Immature natural killer cell (primary cell): Measurements from ENCODE around the gene IFT25. TPM values are rescaled to one million over a fixed set of nuclear protein-coding genes. Genes with fewer than 3 reads are reported as not detected.
A peak's percentile ranks its signal among the peaks of the same experiment; 100 is the strongest.

Experiments used
- DNase-seq, 3 donors: peaks; one replicate each; pipeline ENCODE4 v3.0.0; 2022; ENCODE audit warnings: mixed read lengths in 1 of 3
- H3K27ac Mint-ChIP-seq, 6 donors: one replicate each; pipeline ENCODE4 v1.8.0; 2020; ENCODE audit warnings: mixed read lengths in 6 of 6, mild to moderate bottlenecking in 5 of 6, inconsistent platforms in 4 of 6, moderate library complexity in 3 of 6
- H3K27me3 Mint-ChIP-seq, 3 donors: one replicate each; pipeline ENCODE4 v1.8.0; 2020 to 2021; ENCODE audit warnings: low read depth in 3 of 3, mild to moderate bottlenecking in 3 of 3, mixed read lengths in 3 of 3, moderate library complexity in 3 of 3, inconsistent platforms in 1 of 3
- H3K36me3 Mint-ChIP-seq, 3 donors: one replicate each; pipeline ENCODE4 v1.8.0; 2020; ENCODE audit warnings: mixed read lengths in 3 of 3, inconsistent platforms in 2 of 3, mild to moderate bottlenecking in 2 of 3
- H3K4me1 Mint-ChIP-seq, 2 donors: one replicate each; pipeline ENCODE4 v1.8.0; 2020; ENCODE audit warnings: inconsistent platforms in 2 of 2, mild to moderate bottlenecking in 2 of 2, mixed read lengths in 2 of 2, moderate library complexity in 1 of 2
- H3K4me3 Mint-ChIP-seq, 5 donors: one replicate each; pipeline ENCODE4 v1.8.0; 2020; ENCODE audit warnings: mild to moderate bottlenecking in 5 of 5, mixed read lengths in 5 of 5, inconsistent platforms in 3 of 5, moderate library complexity in 3 of 5
- H3K9me3 Mint-ChIP-seq, 6 donors: one replicate each; pipeline ENCODE4 v1.8.0; 2020; ENCODE audit warnings: mild to moderate bottlenecking in 6 of 6, mixed read lengths in 6 of 6, inconsistent platforms in 4 of 6, moderate library complexity in 3 of 6
- polyA plus RNA-seq, 3 donors: library from polyadenylated mRNA; unstranded; fragments of 300-500 nt; fragmentation: Illumina TruSeq; gene quantifications; one replicate each; pipeline ENCODE4 v1.2.3, GENCODE V29; 2021

IFT25 gene
- polyA plus RNA-seq, 3 donors from 2014 or later, result 58.6 to 72.6 (median 66.7) TPM

GRCh38 chr1:53947172-53947907 is 1.8 kb upstream of the IFT25 start:
- Mint-ChIP-seq H3K36me3 (peaks cover 0 to under 1% (median 0%) of the 10 kb centered on the region in 3 donors), H3K4me1 (peaks cover 39 to 52% of the 10 kb centered on the region in 2 donors), H3K27me3 (peaks cover 5 to 18% (median 16%) of the 10 kb centered on the region in 3 donors), H3K27ac (peak overlapping the region; percentile 46 to 92 (median 80)), H3K4me3 (peak overlapping the region; percentile 75 to 88 (median 78)), H3K9me3 (no peaks in the 10 kb centered on the region)
- no peak for DNase-seq

GRCh38 chr1:53946252-53947171 is 1.0 kb upstream of the IFT25 start, which contains the start of gene LRRC42:
TSS of gene LRRC42 (plus strand) at chr1:53946350. CDS start at chr1:53952000, 5,650 bp downstream.
- H3K27ac Mint-ChIP-seq, result peak within 1 kb of the TSS; percentile 91 to 97 (median 95)
- H3K4me1 Mint-ChIP-seq, result peaks cover 39 to 57% of the 10 kb centered on the region in 2 donors
- no peaks in the 10 kb centered on the region for H3K36me3 Mint-ChIP-seq
- no peaks in the 10 kb centered on the region for H3K9me3 Mint-ChIP-seq
- H3K4me3 Mint-ChIP-seq, result peak within 1 kb of the TSS; percentile 87 to 99 (median 94)
- no peak for DNase-seq
- H3K27me3 Mint-ChIP-seq, result peaks cover 5 to 18% (median 16%) of the 10 kb centered on the region in 3 donors

- peak overlapping the region; percentile 87 to 99 (median 94) for H3K4me3 Mint-ChIP-seq
- H3K36me3 Mint-ChIP-seq, result peaks cover 0 to 3% (median 0%) of the 10 kb centered on the region in 3 donors
- H3K9me3 Mint-ChIP-seq, result no peaks in the 10 kb centered on the region
- DNase-seq, result no peak
- H3K4me1 Mint-ChIP-seq, result peaks cover 41 to 61% of the 10 kb centered on the region in 2 donors
- peak overlapping the region; percentile 91 to 97 (median 95) for H3K27ac Mint-ChIP-seq
- H3K27me3 Mint-ChIP-seq, result peaks cover 5 to 18% (median 16%) of the 10 kb centered on the region in 3 donors
Measured at GRCh38 chr1:53945183-53945432, 391 bp downstream of the IFT25 start.

- Mint-ChIP-seq H3K4me1 (peaks cover 42 to 66% of the 10 kb centered on the region in 2 donors), H3K4me3 (peak overlapping the region; percentile 87 to 99 (median 94)), H3K27me3 (peaks cover 5 to 18% (median 16%) of the 10 kb centered on the region in 3 donors), H3K9me3 (no peaks in the 10 kb centered on the region), H3K36me3 (peaks cover 0 to 4% (median 0%) of the 10 kb centered on the region in 3 donors), H3K27ac (peak overlapping the region; percentile 91 to 97 (median 95))
- DNase-seq, result no peak
Measured at GRCh38 chr1:53944469-53945182, 873 bp downstream of the IFT25 start.

- H3K27ac Mint-ChIP-seq, result peak overlapping the region; percentile 78 to 97 (median 90)
Measured at GRCh38 chr1:53943490-53944043, 1.9 kb downstream of the IFT25 start.

GRCh38 chr1:53943090-53943489 is 2.4 kb downstream of the IFT25 start:
- Mint-ChIP-seq H3K4me3 (peak overlapping the region; percentile 11 to 99 (median 87)), H3K27ac (peak overlapping the region in 5 of 6 donors; percentile 0 to 97 (median 76))
- DNase-seq, result no peak

More at GRCh38 chr1:53943490-53944043, 1.9 kb downstream of the IFT25 start:
- peaks cover 5 to 18% (median 16%) of the 10 kb centered on the region in 3 donors for H3K27me3 Mint-ChIP-seq
- no peaks in the 10 kb centered on the region for H3K9me3 Mint-ChIP-seq
- no peak for DNase-seq
- peaks cover 42 to 72% of the 10 kb centered on the region in 2 donors for H3K4me1 Mint-ChIP-seq
- peak overlapping the region; percentile 87 to 99 (median 94) for H3K4me3 Mint-ChIP-seq
- H3K36me3 Mint-ChIP-seq, result peaks cover 0 to 4% (median under 1%) of the 10 kb centered on the region in 3 donors

GRCh38 chr1:53942127-53942957 is 3.2 kb downstream of the IFT25 start:
- Mint-ChIP-seq H3K4me1 (peaks cover 44 to 72% of the 10 kb centered on the region in 2 donors), H3K27ac (peak overlapping the region in 4 of 6 donors; percentile 0 to 97 (median 39)), H3K36me3 (peaks cover 4 to 12% (median 9%) of the 10 kb centered on the region in 3 donors), H3K9me3 (no peaks in the 10 kb centered on the region), H3K4me3 (no peak overlapping the region), H3K27me3 (peaks cover 5 to 18% (median 12%) of the 10 kb centered on the region in 3 donors)
- no peak for DNase-seq

More at GRCh38 chr1:53943090-53943489, 2.4 kb downstream of the IFT25 start:
- Mint-ChIP-seq H3K36me3 (peaks cover 0 to 7% (median 6%) of the 10 kb centered on the region in 3 donors), H3K9me3 (no peaks in the 10 kb centered on the region), H3K27me3 (peaks cover 5 to 18% (median 12%) of the 10 kb centered on the region in 3 donors), H3K4me1 (peaks cover 46 to 72% of the 10 kb centered on the region in 2 donors)

GRCh38 chr1:53938136-53938830 is 7.2 kb downstream of the IFT25 start:
- H3K27me3 Mint-ChIP-seq, result peaks cover 0 to 2% (median 0%) of the 10 kb centered on the region in 3 donors
- no peak overlapping the region for H3K27ac Mint-ChIP-seq
- peaks cover 17 to 44% of the 10 kb centered on the region in 2 donors for H3K4me1 Mint-ChIP-seq
- no peak for DNase-seq
- H3K36me3 Mint-ChIP-seq, result peaks cover 13 to 35% (median 34%) of the 10 kb centered on the region in 3 donors
- peaks cover 0 to 1% (median 0%) of the 10 kb centered on the region in 6 donors for H3K9me3 Mint-ChIP-seq
- H3K4me3 Mint-ChIP-seq, result no peak overlapping the region

GRCh38 chr1:53936430-53936829 is 9.1 kb downstream of the IFT25 start:
- Mint-ChIP-seq H3K36me3 (peaks cover 13 to 36% (median 36%) of the 10 kb centered on the region in 3 donors), H3K27me3 (peaks cover 0 to 3% (median 0%) of the 10 kb centered on the region in 3 donors), H3K9me3 (peaks cover 0 to 2% (median 0%) of the 10 kb centered on the region in 6 donors)

GRCh38 chr1:53934170-53934765 is 11.2 kb downstream of the IFT25 start:
- Mint-ChIP-seq H3K4me3 (no peak overlapping the region), H3K27me3 (peaks cover 0 to 3% (median 0%) of the 10 kb centered on the region in 3 donors), H3K27ac (no peak overlapping the region), H3K9me3 (peaks cover 0 to 2% (median 0%) of the 10 kb centered on the region in 6 donors), H3K4me1 (peaks cover 6 to 30% of the 10 kb centered on the region in 2 donors), H3K36me3 (peaks cover 13 to 38% (median 32%) of the 10 kb centered on the region in 3 donors)
- DNase-seq, result no peak

More at GRCh38 chr1:53936430-53936829, 9.1 kb downstream of the IFT25 start:
- no peak for DNase-seq
- peaks cover 8 to 30% of the 10 kb centered on the region in 2 donors for H3K4me1 Mint-ChIP-seq
- H3K4me3 Mint-ChIP-seq, result no peak overlapping the region
- peak overlapping the region in 1 of 6 donors; percentile 40 for H3K27ac Mint-ChIP-seq

GRCh38 chr1:53931523-53931922 is 14.0 kb downstream of the IFT25 start:
- Mint-ChIP-seq H3K27me3 (peaks cover 0 to 3% (median 0%) of the 10 kb centered on the region in 3 donors), H3K27ac (no peak overlapping the region), H3K4me3 (no peak overlapping the region), H3K9me3 (peaks cover 0 to 2% (median 0%) of the 10 kb centered on the region in 6 donors), H3K36me3 (peaks cover 18 to 41% (median 34%) of the 10 kb centered on the region in 3 donors), H3K4me1 (peaks cover 2 to 13% of the 10 kb centered on the region in 2 donors)
- DNase-seq, result no peak
